PC-3 (cell line): ENCODE results near the gene RCAN1.

ENCODE experiments used
- EZH2 ChIP-seq: fragments of 300-600 bp; sonication (generic); IDR thresholded peaks from one replicate; pipeline ENCODE4 v1.6.1; 2017; ENCODE audit warnings: antibody characterized with exemption, mild to moderate bottlenecking, low read length; ENCODE audit not compliant: unreplicated experiment
- EZH2phosphoT487 ChIP-seq: fragments of 300-600 bp; sonication (generic); IDR thresholded peaks from 2 replicates; pipeline ENCODE4 v1.6.1; 2018; ENCODE audit warnings: mild to moderate bottlenecking, antibody characterized with exemption, low read length, borderline replicate concordance
- TF ChIP-seq, protein P1 (sequence below): fragments of 300-600 bp; sonication (generic); conservative IDR thresholded peaks from 2 replicates; pipeline ENCODE4 v1.5.1; 2017; ENCODE audit warnings: antibody characterized with exemption, low read depth, mild to moderate bottlenecking, low read length

DNA sequence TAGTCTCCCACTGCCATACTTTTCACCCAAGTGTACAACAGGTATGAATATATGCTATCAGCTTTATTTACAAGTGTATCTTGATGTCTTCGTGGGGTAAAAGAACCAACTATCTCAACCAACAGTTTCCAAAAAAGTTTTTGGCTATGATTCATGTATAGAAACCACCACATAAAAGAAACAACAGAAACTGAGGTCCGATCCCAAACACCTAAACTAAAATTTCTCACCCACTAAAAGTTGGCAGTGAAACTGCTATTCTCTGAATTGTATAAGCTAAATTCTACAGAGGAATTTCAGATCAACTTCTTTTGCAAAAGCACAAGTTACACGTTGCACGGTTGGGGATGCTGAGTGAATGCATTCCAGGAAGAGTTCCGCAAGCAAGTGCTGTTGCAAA lies 97.9 kb downstream of the RCAN1 start:
- TF ChIP-seq, protein P1, sequence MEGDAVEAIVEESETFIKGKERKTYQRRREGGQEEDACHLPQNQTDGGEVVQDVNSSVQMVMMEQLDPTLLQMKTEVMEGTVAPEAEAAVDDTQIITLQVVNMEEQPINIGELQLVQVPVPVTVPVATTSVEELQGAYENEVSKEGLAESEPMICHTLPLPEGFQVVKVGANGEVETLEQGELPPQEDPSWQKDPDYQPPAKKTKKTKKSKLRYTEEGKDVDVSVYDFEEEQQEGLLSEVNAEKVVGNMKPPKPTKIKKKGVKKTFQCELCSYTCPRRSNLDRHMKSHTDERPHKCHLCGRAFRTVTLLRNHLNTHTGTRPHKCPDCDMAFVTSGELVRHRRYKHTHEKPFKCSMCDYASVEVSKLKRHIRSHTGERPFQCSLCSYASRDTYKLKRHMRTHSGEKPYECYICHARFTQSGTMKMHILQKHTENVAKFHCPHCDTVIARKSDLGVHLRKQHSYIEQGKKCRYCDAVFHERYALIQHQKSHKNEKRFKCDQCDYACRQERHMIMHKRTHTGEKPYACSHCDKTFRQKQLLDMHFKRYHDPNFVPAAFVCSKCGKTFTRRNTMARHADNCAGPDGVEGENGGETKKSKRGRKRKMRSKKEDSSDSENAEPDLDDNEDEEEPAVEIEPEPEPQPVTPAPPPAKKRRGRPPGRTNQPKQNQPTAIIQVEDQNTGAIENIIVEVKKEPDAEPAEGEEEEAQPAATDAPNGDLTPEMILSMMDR: no peak
- TF ChIP-seq EZH2phosphoT487 (no peak), EZH2 (no peak)
